ENCODE results near the gene ZBTB7A.

The ZBTB7A gene

GRCh38 chr19:4028334-4029246 lies 38.1 kb downstream of the ZBTB7A start:
- Mint-ChIP-seq H3K4me3 (no peak overlapping the region), H3K27ac (no peak overlapping the region), H3K9me3 (no peaks in the 10 kb centered on the region), H3K36me3 (peaks cover 1% of the 10 kb centered on the region), H3K27me3 (no peaks in the 10 kb centered on the region), H3K4me1 (no peaks in the 10 kb centered on the region)

- Mint-ChIP-seq H3K9me3 (no peaks in the 10 kb centered on the region), H3K4me1 (no peaks in the 10 kb centered on the region), H3K36me3 (peaks cover 2% of the 10 kb centered on the region), H3K27me3 (no peaks in the 10 kb centered on the region), H3K27ac (no peak overlapping the region), H3K4me3 (no peak overlapping the region)
Measured at GRCh38 chr19:4027146-4027545, 39.6 kb downstream of the ZBTB7A start.

- no peaks in the 10 kb centered on the region for H3K4me1 Mint-ChIP-seq
- H3K27ac Mint-ChIP-seq, result no peak overlapping the region
- H3K27me3 Mint-ChIP-seq, result no peaks in the 10 kb centered on the region
- no peak overlapping the region for H3K4me3 Mint-ChIP-seq
- H3K36me3 Mint-ChIP-seq, result peaks cover 6% of the 10 kb centered on the region
- H3K9me3 Mint-ChIP-seq, result no peaks in the 10 kb centered on the region
Measured at GRCh38 chr19:4025317-4025716, 41.4 kb downstream of the ZBTB7A start.

GRCh38 chr19:4023600-4024398 lies 42.9 kb downstream of the ZBTB7A start:
- Mint-ChIP-seq H3K4me1 (peaks cover under 1% of the 10 kb centered on the region), H3K4me3 (no peak overlapping the region), H3K36me3 (peaks cover 6% of the 10 kb centered on the region), H3K27me3 (no peaks in the 10 kb centered on the region), H3K27ac (no peak overlapping the region), H3K9me3 (no peaks in the 10 kb centered on the region)

GRCh38 chr19:4019578-4019977 lies 47.1 kb downstream of the ZBTB7A start:
- Mint-ChIP-seq H3K9me3 (no peaks in the 10 kb centered on the region), H3K36me3 (peaks cover 6% of the 10 kb centered on the region), H3K27ac (no peak overlapping the region), H3K4me1 (peaks cover 12% of the 10 kb centered on the region), H3K27me3 (no peaks in the 10 kb centered on the region), H3K4me3 (no peak overlapping the region)

- H3K9me3 Mint-ChIP-seq, result no peaks in the 10 kb centered on the region
- H3K4me1 Mint-ChIP-seq, result peaks cover 12% of the 10 kb centered on the region
- H3K4me3 Mint-ChIP-seq, result no peak overlapping the region
Measured at GRCh38 chr19:4018775-4019504, 47.8 kb downstream of the ZBTB7A start.

GRCh38 chr19:4018140-4018613 lies 48.5 kb downstream of the ZBTB7A start:
- H3K27ac Mint-ChIP-seq, result no peak overlapping the region
- H3K4me1 Mint-ChIP-seq, result peaks cover 14% of the 10 kb centered on the region
- no peaks in the 10 kb centered on the region for H3K9me3 Mint-ChIP-seq
- no peak overlapping the region for H3K4me3 Mint-ChIP-seq
- no peaks in the 10 kb centered on the region for H3K27me3 Mint-ChIP-seq
- H3K36me3 Mint-ChIP-seq, result peaks cover 5% of the 10 kb centered on the region

More at GRCh38 chr19:4018775-4019504, 47.8 kb downstream of the ZBTB7A start:
- Mint-ChIP-seq H3K27ac (no peak overlapping the region), H3K27me3 (no peaks in the 10 kb centered on the region), H3K36me3 (peaks cover 5% of the 10 kb centered on the region)

GRCh38 chr19:4016903-4017638 lies 49.6 kb downstream of the ZBTB7A start:
- H3K27ac Mint-ChIP-seq, result no peak overlapping the region
- peaks cover 22% of the 10 kb centered on the region for H3K4me1 Mint-ChIP-seq
- H3K4me3 Mint-ChIP-seq, result no peak overlapping the region
- no peaks in the 10 kb centered on the region for H3K27me3 Mint-ChIP-seq
- H3K36me3 Mint-ChIP-seq, result peaks cover 7% of the 10 kb centered on the region
- no peaks in the 10 kb centered on the region for H3K9me3 Mint-ChIP-seq

GRCh38 chr19:4016486-4016885 lies 50.2 kb downstream of the ZBTB7A start:
- H3K27me3 Mint-ChIP-seq, result no peaks in the 10 kb centered on the region
- no peak overlapping the region for H3K4me3 Mint-ChIP-seq
- no peaks in the 10 kb centered on the region for H3K9me3 Mint-ChIP-seq
- no peak overlapping the region for H3K27ac Mint-ChIP-seq
- H3K36me3 Mint-ChIP-seq, result peaks cover 5% of the 10 kb centered on the region
- peaks cover 22% of the 10 kb centered on the region for H3K4me1 Mint-ChIP-seq

- H3K36me3 Mint-ChIP-seq, result peaks cover 5% of the 10 kb centered on the region
- H3K9me3 Mint-ChIP-seq, result no peaks in the 10 kb centered on the region
- H3K27ac Mint-ChIP-seq, result no peak overlapping the region
- H3K27me3 Mint-ChIP-seq, result no peaks in the 10 kb centered on the region
- H3K4me3 Mint-ChIP-seq, result no peak overlapping the region
- peaks cover 27% of the 10 kb centered on the region for H3K4me1 Mint-ChIP-seq
Measured at GRCh38 chr19:4015705-4016402, 50.8 kb downstream of the ZBTB7A start.

- no peaks in the 10 kb centered on the region for H3K9me3 Mint-ChIP-seq
- H3K36me3 Mint-ChIP-seq, result peaks cover 4% of the 10 kb centered on the region
- peaks cover 38% of the 10 kb centered on the region for H3K4me1 Mint-ChIP-seq
- no peaks in the 10 kb centered on the region for H3K27me3 Mint-ChIP-seq
- no peak overlapping the region for H3K27ac Mint-ChIP-seq
- no peak overlapping the region for H3K4me3 Mint-ChIP-seq
Measured at GRCh38 chr19:4014541-4015491, 51.9 kb downstream of the ZBTB7A start.

GRCh38 chr19:4013886-4014540 lies 52.7 kb downstream of the ZBTB7A start:
- no peak overlapping the region for H3K4me3 Mint-ChIP-seq
- H3K27me3 Mint-ChIP-seq, result no peaks in the 10 kb centered on the region
- H3K4me1 Mint-ChIP-seq, result peaks cover 46% of the 10 kb centered on the region
- H3K9me3 Mint-ChIP-seq, result no peaks in the 10 kb centered on the region
- no peak overlapping the region for H3K27ac Mint-ChIP-seq
- H3K36me3 Mint-ChIP-seq, result peaks cover 4% of the 10 kb centered on the region

- H3K4me3 Mint-ChIP-seq, result no peak overlapping the region
- H3K36me3 Mint-ChIP-seq, result peaks cover 4% of the 10 kb centered on the region
- H3K27me3 Mint-ChIP-seq, result no peaks in the 10 kb centered on the region
- no peaks in the 10 kb centered on the region for H3K9me3 Mint-ChIP-seq
- peaks cover 47% of the 10 kb centered on the region for H3K4me1 Mint-ChIP-seq
- H3K27ac Mint-ChIP-seq, result no peak overlapping the region
Measured at GRCh38 chr19:4012975-4013634, 53.6 kb downstream of the ZBTB7A start.
